ENCODE measurements around the gene RPL36AL. TPM values are rescaled to one million over a fixed set of nuclear protein-coding genes. Genes with fewer than 3 reads are reported as not detected.

RPL36AL gene
- total and polyA plus RNA-seq, 4 donors: 117 to 729 (median 251) TPM

GRCh38 chr14:49579841-49580240 lies 40.6 kb downstream of the RPL36AL start:
- peaks cover 0 to 16% (median 10%) of the 10 kb centered on the region in 5 donors for H3K4me1 ChIP-seq (ENCODE audit: control insufficient read depth in 5 of 5, insufficient read depth in 5 of 5, low read length in 5 of 5)
- no peak overlapping the region for H3K4me3 ChIP-seq
- H3K36me3 ChIP-seq (ENCODE audit: control insufficient read depth in 4 of 4, insufficient read depth in 4 of 4, low read length in 4 of 4): peaks cover 20 to 34% (median 24%) of the 10 kb centered on the region in 4 donors
- no peak for TF ChIP-seq CTCF (IDR thresholded peaks at IDR 0.05; ENCODE audit: control extremely low read depth, extremely low read depth)
- H3K27ac ChIP-seq (ENCODE audit: low read depth in 1 of 2, low read length in 1 of 2): no peak overlapping the region
- H3K27me3 ChIP-seq (ENCODE audit: control insufficient read depth in 3 of 3, insufficient read depth in 3 of 3, low read length in 2 of 3): no peaks in the 10 kb centered on the region
- DNase-seq: no peak
- 87 to 88% methylated on average over 2 of the region's 2 CpGs for WGBS, 2 donors
- no peak for ATAC-seq (ENCODE audit: insufficient read depth, low FRiP score)
- no peak overlapping the region for H3K9ac ChIP-seq (ENCODE audit: insufficient read depth in 1 of 2, low read length in 2 of 2)
- no peaks in the 10 kb centered on the region for H3K9me3 ChIP-seq (ENCODE audit: control insufficient read depth in 4 of 4, insufficient read depth in 3 of 4, low read length in 3 of 4)

GRCh38 chr14:49578141-49578540 lies 42.3 kb downstream of the RPL36AL start:
- H3K36me3 ChIP-seq (ENCODE audit: control insufficient read depth in 4 of 4, insufficient read depth in 4 of 4, low read length in 4 of 4): peaks cover 12 to 26% (median 16%) of the 10 kb centered on the region in 4 donors
- H3K9ac ChIP-seq (ENCODE audit: insufficient read depth in 1 of 2, low read length in 2 of 2): no peak overlapping the region
- no peak overlapping the region for H3K4me3 ChIP-seq
- no peak for DNase-seq
- no peaks in the 10 kb centered on the region for H3K9me3 ChIP-seq (ENCODE audit: control insufficient read depth in 4 of 4, insufficient read depth in 3 of 4, low read length in 3 of 4)
- peaks cover 0 to 8% (median 0%) of the 10 kb centered on the region in 5 donors for H3K4me1 ChIP-seq (ENCODE audit: control insufficient read depth in 5 of 5, insufficient read depth in 5 of 5, low read length in 5 of 5)
- no peak for ATAC-seq (ENCODE audit: insufficient read depth, low FRiP score)
- no peak for TF ChIP-seq CTCF (IDR thresholded peaks at IDR 0.05; ENCODE audit: control extremely low read depth, extremely low read depth)
- H3K27ac ChIP-seq (ENCODE audit: low read depth in 1 of 2, low read length in 1 of 2): no peak overlapping the region
- 100% methylated on average over 1 of the region's 1 CpG for WGBS, 2 donors
- H3K27me3 ChIP-seq (ENCODE audit: control insufficient read depth in 3 of 3, insufficient read depth in 3 of 3, low read length in 2 of 3): no peaks in the 10 kb centered on the region

- 90 to 91% methylated on average over 5 of the region's 5 CpGs for WGBS, 2 donors
- Histone ChIP-seq H3K36me3 (ENCODE audit: control insufficient read depth in 4 of 4, insufficient read depth in 4 of 4, low read length in 4 of 4) (peaks cover 6 to 17% (median 10%) of the 10 kb centered on the region in 4 donors), H3K4me1 (ENCODE audit: control insufficient read depth in 5 of 5, insufficient read depth in 5 of 5, low read length in 5 of 5) (peaks cover 0 to 1% (median 0%) of the 10 kb centered on the region in 5 donors), H3K9ac (ENCODE audit: insufficient read depth in 1 of 2, low read length in 2 of 2) (no peak overlapping the region), H3K4me3 (no peak overlapping the region), H3K27ac (ENCODE audit: low read depth in 1 of 2, low read length in 1 of 2) (no peak overlapping the region), H3K9me3 (ENCODE audit: control insufficient read depth in 4 of 4, insufficient read depth in 3 of 4, low read length in 3 of 4) (no peaks in the 10 kb centered on the region), H3K27me3 (ENCODE audit: control insufficient read depth in 3 of 3, insufficient read depth in 3 of 3, low read length in 2 of 3) (no peaks in the 10 kb centered on the region)
- DNase-seq (no peak), ATAC-seq (ENCODE audit: insufficient read depth, low FRiP score) (no peak)
- TF ChIP-seq CTCF (IDR thresholded peaks at IDR 0.05; ENCODE audit: control extremely low read depth, extremely low read depth): no peak
Observed at GRCh38 chr14:49574038-49574437, 46.4 kb downstream of the RPL36AL start.

- Histone ChIP-seq H3K4me1 (ENCODE audit: control insufficient read depth in 5 of 5, insufficient read depth in 5 of 5, low read length in 5 of 5) (no peaks in the 10 kb centered on the region), H3K27me3 (ENCODE audit: control insufficient read depth in 3 of 3, insufficient read depth in 3 of 3, low read length in 2 of 3) (no peaks in the 10 kb centered on the region), H3K9me3 (ENCODE audit: control insufficient read depth in 4 of 4, insufficient read depth in 3 of 4, low read length in 3 of 4) (no peaks in the 10 kb centered on the region), H3K4me3 (no peak overlapping the region), H3K9ac (ENCODE audit: insufficient read depth in 1 of 2, low read length in 2 of 2) (no peak overlapping the region), H3K27ac (ENCODE audit: low read depth in 1 of 2, low read length in 1 of 2) (no peak overlapping the region), H3K36me3 (ENCODE audit: control insufficient read depth in 4 of 4, insufficient read depth in 4 of 4, low read length in 4 of 4) (peaks cover 0 to under 1% (median 0%) of the 10 kb centered on the region in 4 donors)
- no peak for DNase-seq
- ATAC-seq (ENCODE audit: insufficient read depth, low FRiP score): no peak
- TF ChIP-seq CTCF (IDR thresholded peaks at IDR 0.05; ENCODE audit: control extremely low read depth, extremely low read depth): no peak
- 87 to 95% methylated on average over 3 of the region's 3 CpGs for WGBS, 2 donors
Observed at GRCh38 chr14:49569281-49569680, 51.1 kb downstream of the RPL36AL start.

Data from lung (tissue), 12 donors.